GM23338 (cell line): ENCODE measurements around the gene RAPGEF3. TPM values are rescaled to one million over a fixed set of nuclear protein-coding genes. Genes with fewer than 3 reads are reported as not detected.
A peak's percentile ranks its signal among the peaks of the same experiment; 100 is the strongest.

Experiments
- ATAC-seq: fragments of 200-7000 bp; cut with Tn5 transposase; 3 replicates; pipeline ENCODE4 v1.9.1; 2020
- DNase-seq: peaks from one replicate; pipeline ENCODE4 v3.0.0-alpha.2; 2015; ENCODE audit warnings: low spot score
- H2AFZ ChIP-seq: fragments of 200-600 bp; sonication (generic); 2 replicates; pipeline ENCODE4 v1.8.0; 2016; ENCODE audit warnings: antibody characterized with exemption, mild to moderate bottlenecking, moderate library complexity
- H3F3A ChIP-seq: fragments of 200-600 bp; sonication (generic); replicated peaks from 2 replicates; pipeline ENCODE4 v1.8.0; 2017; ENCODE audit warnings: antibody characterized with exemption, mixed run types, low read depth
- H3K27ac ChIP-seq: fragments of 200-600 bp; sonication (generic); 2 replicates; pipeline ENCODE4 v1.6.1; 2016; ENCODE audit warnings: low read depth
- H3K27me3 ChIP-seq: fragments of 200-600 bp; sonication (generic); 2 replicates; pipeline ENCODE4 v1.8.0; 2016; ENCODE audit warnings: mild to moderate bottlenecking, mixed run types, moderate library complexity; ENCODE audit not compliant: insufficient read depth
- H3K36me3 ChIP-seq: fragments of 200-600 bp; sonication (generic); 2 replicates; pipeline ENCODE4 v1.8.0; 2016; ENCODE audit warnings: mild to moderate bottlenecking; ENCODE audit not compliant: insufficient read depth
- H3K4me1 ChIP-seq: fragments of 200-600 bp; sonication (generic); 2 replicates; pipeline ENCODE4 v1.8.0; 2016; ENCODE audit warnings: mild to moderate bottlenecking, moderate library complexity; ENCODE audit not compliant: insufficient read depth
- H3K4me2 ChIP-seq: fragments of 200-600 bp; sonication (generic); 2 replicates; pipeline ENCODE4 v1.7.1; 2017; ENCODE audit warnings: mixed run types
- H3K4me3 ChIP-seq: fragments of 200-600 bp; sonication (generic); 2 replicates; pipeline ENCODE4 v1.6.1; 2016; ENCODE audit warnings: mixed run types
- H3K79me2 ChIP-seq: fragments of 200-600 bp; sonication (generic); replicated peaks from 2 replicates; pipeline ENCODE4 v1.8.0; 2017; ENCODE audit warnings: mild to moderate bottlenecking; ENCODE audit not compliant: insufficient read depth
- H3K9me2 ChIP-seq: fragments of 200-600 bp; sonication (generic); 2 replicates; pipeline ENCODE4 v1.8.0; 2017; ENCODE audit not compliant: insufficient read depth
- H4K20me1 ChIP-seq: fragments of 200-600 bp; sonication (generic); replicated peaks from 2 replicates; pipeline ENCODE4 v1.8.0; 2017; ENCODE audit warnings: mild to moderate bottlenecking; ENCODE audit not compliant: insufficient read depth
- H3K27ac Mint-ChIP-seq: 2 replicates; pipeline ENCODE4 v1.8.0; 2020; ENCODE audit warnings: inconsistent platforms, mild to moderate bottlenecking, moderate library complexity, mixed read lengths
- H3K27me3 Mint-ChIP-seq: 3 replicates; pipeline ENCODE4 v1.8.0; 2022; ENCODE audit warnings: low read depth, mild to moderate bottlenecking, moderate library complexity, mixed read lengths, inconsistent platforms; ENCODE audit not compliant: insufficient read depth, poor library complexity
- H3K36me3 Mint-ChIP-seq: 3 replicates; pipeline ENCODE4 v1.8.0; 2021; ENCODE audit warnings: low read depth, mild to moderate bottlenecking, inconsistent platforms, moderate library complexity, mixed read lengths
- H3K4me1 Mint-ChIP-seq: 3 replicates; pipeline ENCODE4 v1.8.0; 2020; ENCODE audit warnings: mild to moderate bottlenecking, inconsistent platforms, mixed read lengths
- H3K4me3 Mint-ChIP-seq: 3 replicates; pipeline ENCODE4 v1.8.0; 2021; ENCODE audit warnings: moderate library complexity, mild to moderate bottlenecking, inconsistent platforms, mixed read lengths
- H3K9me3 Mint-ChIP-seq: 3 replicates; pipeline ENCODE4 v1.8.0; 2020; ENCODE audit warnings: moderate library complexity, mild to moderate bottlenecking, inconsistent platforms, mixed read lengths
- EZH2phosphoT487 ChIP-seq: fragments of 200-600 bp; sonication (generic); IDR thresholded peaks from one replicate; pipeline ENCODE4 v1.8.1; 2018; ENCODE audit warnings: antibody characterized with exemption; ENCODE audit not compliant: unreplicated experiment
- JUNB ChIP-seq: IDR thresholded peaks from one replicate; pipeline ENCODE4 v1.6.1; 2016; ENCODE audit warnings: antibody characterized with exemption; ENCODE audit not compliant: unreplicated experiment
- POLR2AphosphoS5 ChIP-seq: IDR thresholded peaks from 2 replicates; pipeline ENCODE4 v1.6.1; 2016; ENCODE audit warnings: antibody characterized with exemption, low read depth
- STAT1 ChIP-seq: IDR thresholded peaks from one replicate; pipeline ENCODE4 v1.6.1; 2016; ENCODE audit warnings: antibody characterized with exemption; ENCODE audit not compliant: unreplicated experiment
- ZNF331 ChIP-seq: fragments of 250-450 bp; sonication (Bioruptor Pico); IDR thresholded peaks from 2 replicates; pipeline ENCODE4 v1.5.0; 2020; ENCODE audit warnings: low read depth, mild to moderate bottlenecking, moderate library complexity
- polyA plus RNA-seq: library from polyadenylated mRNA; unstranded; fragments of >200 nt; fragmentation: Nextera tagmentation; extraction: Ambion mirVana; gene quantifications from 2 replicates; pipeline ENCODE4 v1.2.1, GENCODE V29; 2016
- total RNA-seq: library from RNA; depleted of rRNA; stranded (reverse); fragments of >200 nt; shearing (Covaris generic); gene quantifications from 2 replicates; pipeline ENCODE4 v1.2.3, GENCODE V29; 2014
- TF ChIP-seq, protein P1 (sequence below), 2 experiments: fragments of 200-600 bp in 1 of 2; sonication (generic) in 1 of 2; conservative IDR thresholded peaks; 2 replicates each; pipeline versions ENCODE4 v1.5.1 to v1.6.1; 2016 to 2017; ENCODE audit warnings: antibody characterized with exemption in 2 of 2, low read depth in 2 of 2, mild to moderate bottlenecking in 2 of 2, moderate library complexity in 1 of 2
- TF ChIP-seq, protein P2 (sequence below): IDR thresholded peaks from 2 replicates; pipeline ENCODE4 v1.6.1; 2016; ENCODE audit warnings: antibody characterized with exemption

The RAPGEF3 gene
- total and polyA plus RNA-seq, 2 experiments from 2014 or later = 2.3 to 11.8 TPM

GRCh38 chr12:47698055-47698454 is 60.6 kb downstream of the RAPGEF3 start (continued):
- TF ChIP-seq, protein P1, sequence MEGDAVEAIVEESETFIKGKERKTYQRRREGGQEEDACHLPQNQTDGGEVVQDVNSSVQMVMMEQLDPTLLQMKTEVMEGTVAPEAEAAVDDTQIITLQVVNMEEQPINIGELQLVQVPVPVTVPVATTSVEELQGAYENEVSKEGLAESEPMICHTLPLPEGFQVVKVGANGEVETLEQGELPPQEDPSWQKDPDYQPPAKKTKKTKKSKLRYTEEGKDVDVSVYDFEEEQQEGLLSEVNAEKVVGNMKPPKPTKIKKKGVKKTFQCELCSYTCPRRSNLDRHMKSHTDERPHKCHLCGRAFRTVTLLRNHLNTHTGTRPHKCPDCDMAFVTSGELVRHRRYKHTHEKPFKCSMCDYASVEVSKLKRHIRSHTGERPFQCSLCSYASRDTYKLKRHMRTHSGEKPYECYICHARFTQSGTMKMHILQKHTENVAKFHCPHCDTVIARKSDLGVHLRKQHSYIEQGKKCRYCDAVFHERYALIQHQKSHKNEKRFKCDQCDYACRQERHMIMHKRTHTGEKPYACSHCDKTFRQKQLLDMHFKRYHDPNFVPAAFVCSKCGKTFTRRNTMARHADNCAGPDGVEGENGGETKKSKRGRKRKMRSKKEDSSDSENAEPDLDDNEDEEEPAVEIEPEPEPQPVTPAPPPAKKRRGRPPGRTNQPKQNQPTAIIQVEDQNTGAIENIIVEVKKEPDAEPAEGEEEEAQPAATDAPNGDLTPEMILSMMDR (conservative IDR thresholded peaks at IDR 0.05; ENCODE audit: low read depth in 2 of 2) = no peak
- TF ChIP-seq EZH2phosphoT487 = no peak
- TF ChIP-seq, protein P2, sequence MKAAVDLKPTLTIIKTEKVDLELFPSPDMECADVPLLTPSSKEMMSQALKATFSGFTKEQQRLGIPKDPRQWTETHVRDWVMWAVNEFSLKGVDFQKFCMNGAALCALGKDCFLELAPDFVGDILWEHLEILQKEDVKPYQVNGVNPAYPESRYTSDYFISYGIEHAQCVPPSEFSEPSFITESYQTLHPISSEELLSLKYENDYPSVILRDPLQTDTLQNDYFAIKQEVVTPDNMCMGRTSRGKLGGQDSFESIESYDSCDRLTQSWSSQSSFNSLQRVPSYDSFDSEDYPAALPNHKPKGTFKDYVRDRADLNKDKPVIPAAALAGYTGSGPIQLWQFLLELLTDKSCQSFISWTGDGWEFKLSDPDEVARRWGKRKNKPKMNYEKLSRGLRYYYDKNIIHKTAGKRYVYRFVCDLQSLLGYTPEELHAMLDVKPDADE = no peak

DNA sequence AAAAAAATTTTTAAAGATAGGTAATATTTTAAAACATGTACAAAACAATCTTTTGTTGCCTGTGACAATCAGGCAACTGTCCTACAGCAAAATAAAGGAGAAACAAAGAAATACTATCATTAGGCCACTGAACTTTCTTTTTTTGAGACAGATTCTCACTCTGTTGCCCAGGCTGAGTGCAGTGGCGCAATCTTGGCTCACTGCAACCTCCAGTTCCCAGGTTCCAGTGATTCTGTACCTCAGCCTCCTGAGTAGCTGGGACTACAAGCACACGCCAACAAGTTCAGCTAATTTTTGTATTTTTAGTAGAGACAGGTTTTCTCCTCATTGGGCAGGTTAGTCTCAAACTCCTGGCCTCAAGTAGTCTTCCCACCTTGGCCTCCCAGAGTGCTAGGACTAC is 69.5 kb downstream of the RAPGEF3 start:
- Histone ChIP-seq H2AFZ (no peak overlapping the region), H3K79me2 (no peaks in the 10 kb centered on the region), H3K4me2 (no peak overlapping the region), H3K9me2 (no peaks in the 10 kb centered on the region), H3K4me3 (no peak overlapping the region), H3K27ac (0 out of 2 replicates have a peak overlapping the region, but pooled peaks have one; percentile 17), H3K4me1 (0 out of 2 replicates have a peak, but pooled peaks cover 6% of the 10 kb centered on the region), H3F3A (no peaks in the 10 kb centered on the region), H4K20me1 (no peaks in the 10 kb centered on the region; the same call in 1 of the 2 replicates), H3K27me3 (no peaks in the 10 kb centered on the region), H3K36me3 (peaks cover 17% of the 10 kb centered on the region; the same call in 1 of the 2 replicates)
- Mint-ChIP-seq H3K4me1 (peaks cover 6% of the 10 kb centered on the region; the same call in 2 of the 3 replicates), H3K9me3 (no peaks in the 10 kb centered on the region), H3K27me3 (peaks cover 2% of the 10 kb centered on the region), H3K4me3 (no peak overlapping the region), H3K27ac (no peak overlapping the region), H3K36me3 (peaks cover 31% of the 10 kb centered on the region)
- TF ChIP-seq, protein P1 (conservative IDR thresholded peaks at IDR 0.05; ENCODE audit: low read depth in 2 of 2) = no peak
- no peak for TF ChIP-seq ZNF331 (CRISPR knock-in tag)
- ATAC-seq = no peak
- DNase-seq = no peak

DNA sequence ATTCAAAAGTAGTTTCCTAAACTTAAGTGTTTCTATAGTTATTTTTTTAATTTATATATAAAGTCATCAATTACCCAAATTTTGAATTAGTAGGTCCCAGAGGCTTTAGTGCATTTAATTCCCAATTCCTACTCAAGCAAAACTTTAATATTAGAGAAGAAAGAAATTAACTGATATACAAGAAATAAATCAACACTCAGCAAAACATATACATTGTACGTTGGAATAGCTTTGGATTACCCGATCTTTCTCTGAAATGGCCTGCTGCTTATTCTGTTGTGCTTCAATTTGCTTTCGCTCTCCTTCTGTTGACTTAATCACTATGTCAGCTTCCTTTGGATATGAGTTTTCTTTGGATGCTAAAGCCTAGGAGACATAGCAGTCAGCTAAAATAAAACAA is 71.0 kb downstream of the RAPGEF3 start:
- Histone ChIP-seq H3F3A (no peaks in the 10 kb centered on the region), H3K4me1 (0 out of 2 replicates have a peak, but pooled peaks cover 6% of the 10 kb centered on the region), H3K27ac (no peak overlapping the region), H3K4me3 (no peak overlapping the region), H3K79me2 (no peaks in the 10 kb centered on the region), H3K4me2 (no peak overlapping the region), H2AFZ (no peak overlapping the region), H3K9me2 (no peaks in the 10 kb centered on the region), H3K27me3 (no peaks in the 10 kb centered on the region), H4K20me1 (no peaks in the 10 kb centered on the region; the same call in 1 of the 2 replicates), H3K36me3 (peaks cover 14% of the 10 kb centered on the region; the same call in 1 of the 2 replicates)
- Mint-ChIP-seq H3K9me3 (no peaks in the 10 kb centered on the region), H3K36me3 (peaks cover 22% of the 10 kb centered on the region), H3K27me3 (peaks cover 2% of the 10 kb centered on the region), H3K4me3 (no peak overlapping the region), H3K27ac (no peak overlapping the region), H3K4me1 (peaks cover 6% of the 10 kb centered on the region; the same call in 2 of the 3 replicates)
- ATAC-seq (no peak), DNase-seq (no peak)
- TF ChIP-seq POLR2AphosphoS5 (no peak), JUNB (no peak), EZH2phosphoT487 (no peak), STAT1 (no peak)
- TF ChIP-seq, protein P1 (conservative IDR thresholded peaks at IDR 0.05; ENCODE audit: low read depth in 2 of 2) = no peak
- TF ChIP-seq, protein P2 = no peak
